GM23338 (cell line): ENCODE data around the gene RBFOX1. TPM values are rescaled to one million over a fixed set of nuclear protein-coding genes. Genes with fewer than 3 reads are reported as not detected.

ENCODE experiments used
- ATAC-seq: fragments of 200-7000 bp; cut with Tn5 transposase; 3 replicates; pipeline ENCODE4 v1.9.1; 2020
- DNase-seq: peaks from one replicate; pipeline ENCODE4 v3.0.0-alpha.2; 2015; ENCODE audit warnings: low spot score
- H2AFZ ChIP-seq: fragments of 200-600 bp; sonication (generic); 2 replicates; pipeline ENCODE4 v1.8.0; 2016; ENCODE audit warnings: antibody characterized with exemption, mild to moderate bottlenecking, moderate library complexity
- H3F3A ChIP-seq: fragments of 200-600 bp; sonication (generic); replicated peaks from 2 replicates; pipeline ENCODE4 v1.8.0; 2017; ENCODE audit warnings: antibody characterized with exemption, mixed run types, low read depth
- H3K27ac ChIP-seq: fragments of 200-600 bp; sonication (generic); 2 replicates; pipeline ENCODE4 v1.6.1; 2016; ENCODE audit warnings: low read depth
- H3K27me3 ChIP-seq: fragments of 200-600 bp; sonication (generic); 2 replicates; pipeline ENCODE4 v1.8.0; 2016; ENCODE audit warnings: mild to moderate bottlenecking, mixed run types, moderate library complexity; ENCODE audit not compliant: insufficient read depth
- H3K36me3 ChIP-seq: fragments of 200-600 bp; sonication (generic); 2 replicates; pipeline ENCODE4 v1.8.0; 2016; ENCODE audit warnings: mild to moderate bottlenecking; ENCODE audit not compliant: insufficient read depth
- H3K4me1 ChIP-seq: fragments of 200-600 bp; sonication (generic); 2 replicates; pipeline ENCODE4 v1.8.0; 2016; ENCODE audit warnings: mild to moderate bottlenecking, moderate library complexity; ENCODE audit not compliant: insufficient read depth
- H3K4me2 ChIP-seq: fragments of 200-600 bp; sonication (generic); 2 replicates; pipeline ENCODE4 v1.7.1; 2017; ENCODE audit warnings: mixed run types
- H3K4me3 ChIP-seq: fragments of 200-600 bp; sonication (generic); 2 replicates; pipeline ENCODE4 v1.6.1; 2016; ENCODE audit warnings: mixed run types
- H3K79me2 ChIP-seq: fragments of 200-600 bp; sonication (generic); replicated peaks from 2 replicates; pipeline ENCODE4 v1.8.0; 2017; ENCODE audit warnings: mild to moderate bottlenecking; ENCODE audit not compliant: insufficient read depth
- H3K9me2 ChIP-seq: fragments of 200-600 bp; sonication (generic); 2 replicates; pipeline ENCODE4 v1.8.0; 2017; ENCODE audit not compliant: insufficient read depth
- H4K20me1 ChIP-seq: fragments of 200-600 bp; sonication (generic); replicated peaks from 2 replicates; pipeline ENCODE4 v1.8.0; 2017; ENCODE audit warnings: mild to moderate bottlenecking; ENCODE audit not compliant: insufficient read depth
- H3K27ac Mint-ChIP-seq: 2 replicates; pipeline ENCODE4 v1.8.0; 2020; ENCODE audit warnings: inconsistent platforms, mild to moderate bottlenecking, moderate library complexity, mixed read lengths
- H3K27me3 Mint-ChIP-seq: 3 replicates; pipeline ENCODE4 v1.8.0; 2022; ENCODE audit warnings: low read depth, mild to moderate bottlenecking, moderate library complexity, mixed read lengths, inconsistent platforms; ENCODE audit not compliant: insufficient read depth, poor library complexity
- H3K36me3 Mint-ChIP-seq: 3 replicates; pipeline ENCODE4 v1.8.0; 2021; ENCODE audit warnings: low read depth, mild to moderate bottlenecking, inconsistent platforms, moderate library complexity, mixed read lengths
- H3K4me1 Mint-ChIP-seq: 3 replicates; pipeline ENCODE4 v1.8.0; 2020; ENCODE audit warnings: mild to moderate bottlenecking, inconsistent platforms, mixed read lengths
- H3K4me3 Mint-ChIP-seq: 3 replicates; pipeline ENCODE4 v1.8.0; 2021; ENCODE audit warnings: moderate library complexity, mild to moderate bottlenecking, inconsistent platforms, mixed read lengths
- H3K9me3 Mint-ChIP-seq: 3 replicates; pipeline ENCODE4 v1.8.0; 2020; ENCODE audit warnings: moderate library complexity, mild to moderate bottlenecking, inconsistent platforms, mixed read lengths
- CREB1 ChIP-seq: fragments of 250-450 bp; sonication (Bioruptor Pico); IDR thresholded peaks from 2 replicates; pipeline ENCODE4 v1.5.0; 2020; ENCODE audit warnings: low read depth, mild to moderate bottlenecking, moderate library complexity
- EZH2 ChIP-seq: fragments of 200-600 bp; sonication (generic); IDR thresholded peaks from one replicate; pipeline ENCODE4 v1.8.0; 2017; ENCODE audit warnings: antibody characterized with exemption, mild to moderate bottlenecking, low read depth; ENCODE audit not compliant: unreplicated experiment
- EZH2phosphoT487 ChIP-seq: fragments of 200-600 bp; sonication (generic); IDR thresholded peaks from one replicate; pipeline ENCODE4 v1.8.1; 2018; ENCODE audit warnings: antibody characterized with exemption; ENCODE audit not compliant: unreplicated experiment
- JUNB ChIP-seq: IDR thresholded peaks from one replicate; pipeline ENCODE4 v1.6.1; 2016; ENCODE audit warnings: antibody characterized with exemption; ENCODE audit not compliant: unreplicated experiment
- NANOG ChIP-seq: IDR thresholded peaks from 2 replicates; pipeline ENCODE4 v1.6.1; 2016; ENCODE audit warnings: antibody characterized with exemption, borderline replicate concordance
- POLR2AphosphoS5 ChIP-seq: IDR thresholded peaks from 2 replicates; pipeline ENCODE4 v1.6.1; 2016; ENCODE audit warnings: antibody characterized with exemption, low read depth
- REST ChIP-seq: IDR thresholded peaks from one replicate; pipeline ENCODE4 v1.6.1; 2018; ENCODE audit warnings: antibody characterized with exemption; ENCODE audit not compliant: unreplicated experiment
- STAT1 ChIP-seq: IDR thresholded peaks from one replicate; pipeline ENCODE4 v1.6.1; 2016; ENCODE audit warnings: antibody characterized with exemption; ENCODE audit not compliant: unreplicated experiment
- ZNF114 ChIP-seq: fragments of 250-450 bp; sonication (Bioruptor Pico); IDR thresholded peaks from 2 replicates; pipeline ENCODE4 v1.5.0; 2020; ENCODE audit warnings: mild to moderate bottlenecking, moderate library complexity
- ZNF331 ChIP-seq: fragments of 250-450 bp; sonication (Bioruptor Pico); IDR thresholded peaks from 2 replicates; pipeline ENCODE4 v1.5.0; 2020; ENCODE audit warnings: low read depth, mild to moderate bottlenecking, moderate library complexity
- ZNF462 ChIP-seq: fragments of 250-450 bp; sonication (Bioruptor Pico); IDR thresholded peaks from 2 replicates; pipeline ENCODE4 v1.5.0; 2020; ENCODE audit warnings: mild to moderate bottlenecking, moderate library complexity
- polyA plus RNA-seq: library from polyadenylated mRNA; unstranded; fragments of >200 nt; fragmentation: Nextera tagmentation; extraction: Ambion mirVana; gene quantifications from 2 replicates; pipeline ENCODE4 v1.2.1, GENCODE V29; 2016
- total RNA-seq: library from RNA; depleted of rRNA; stranded (reverse); fragments of >200 nt; shearing (Covaris generic); gene quantifications from 2 replicates; pipeline ENCODE4 v1.2.3, GENCODE V29; 2014
- TF ChIP-seq, protein P1 (sequence below): IDR thresholded peaks from 2 replicates; pipeline ENCODE4 v1.6.1; 2016; ENCODE audit warnings: antibody characterized with exemption
- TF ChIP-seq, protein P2 (sequence below), 2 experiments: fragments of 200-600 bp in 1 of 2; sonication (generic) in 1 of 2; conservative IDR thresholded peaks; 2 replicates each; pipeline versions ENCODE4 v1.5.1 to v1.6.1; 2016 to 2017; ENCODE audit warnings: antibody characterized with exemption in 2 of 2, low read depth in 2 of 2, mild to moderate bottlenecking in 2 of 2, moderate library complexity in 1 of 2

The RBFOX1 gene
- total and polyA plus RNA-seq, 2 experiments from 2014 or later, result 2.5 to 3.6 TPM

GRCh38 chr16:7541026-7541425 is 208.4 kb downstream of the RBFOX1 start:
- ATAC-seq (no peak), DNase-seq (no peak)
- Mint-ChIP-seq H3K27me3 (peaks cover 3% of the 10 kb centered on the region), H3K4me3 (no peak overlapping the region), H3K4me1 (no peaks in the 10 kb centered on the region; the same call in 2 of the 3 replicates), H3K27ac (no peak overlapping the region), H3K36me3 (no peaks in the 10 kb centered on the region), H3K9me3 (no peaks in the 10 kb centered on the region)
- no peaks in the 10 kb centered on the region for H4K20me1 ChIP-seq
- TF ChIP-seq JUNB (no peak), POLR2AphosphoS5 (no peak), EZH2 (no peak), EZH2phosphoT487 (no peak), CREB1 (CRISPR knock-in tag) (no peak), REST (no peak), NANOG (no peak), ZNF462 (CRISPR knock-in tag) (no peak), STAT1 (no peak), ZNF331 (CRISPR knock-in tag) (no peak), ZNF114 (CRISPR knock-in tag) (no peak)
- TF ChIP-seq, protein P1, sequence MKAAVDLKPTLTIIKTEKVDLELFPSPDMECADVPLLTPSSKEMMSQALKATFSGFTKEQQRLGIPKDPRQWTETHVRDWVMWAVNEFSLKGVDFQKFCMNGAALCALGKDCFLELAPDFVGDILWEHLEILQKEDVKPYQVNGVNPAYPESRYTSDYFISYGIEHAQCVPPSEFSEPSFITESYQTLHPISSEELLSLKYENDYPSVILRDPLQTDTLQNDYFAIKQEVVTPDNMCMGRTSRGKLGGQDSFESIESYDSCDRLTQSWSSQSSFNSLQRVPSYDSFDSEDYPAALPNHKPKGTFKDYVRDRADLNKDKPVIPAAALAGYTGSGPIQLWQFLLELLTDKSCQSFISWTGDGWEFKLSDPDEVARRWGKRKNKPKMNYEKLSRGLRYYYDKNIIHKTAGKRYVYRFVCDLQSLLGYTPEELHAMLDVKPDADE, result no peak
- TF ChIP-seq, protein P2, sequence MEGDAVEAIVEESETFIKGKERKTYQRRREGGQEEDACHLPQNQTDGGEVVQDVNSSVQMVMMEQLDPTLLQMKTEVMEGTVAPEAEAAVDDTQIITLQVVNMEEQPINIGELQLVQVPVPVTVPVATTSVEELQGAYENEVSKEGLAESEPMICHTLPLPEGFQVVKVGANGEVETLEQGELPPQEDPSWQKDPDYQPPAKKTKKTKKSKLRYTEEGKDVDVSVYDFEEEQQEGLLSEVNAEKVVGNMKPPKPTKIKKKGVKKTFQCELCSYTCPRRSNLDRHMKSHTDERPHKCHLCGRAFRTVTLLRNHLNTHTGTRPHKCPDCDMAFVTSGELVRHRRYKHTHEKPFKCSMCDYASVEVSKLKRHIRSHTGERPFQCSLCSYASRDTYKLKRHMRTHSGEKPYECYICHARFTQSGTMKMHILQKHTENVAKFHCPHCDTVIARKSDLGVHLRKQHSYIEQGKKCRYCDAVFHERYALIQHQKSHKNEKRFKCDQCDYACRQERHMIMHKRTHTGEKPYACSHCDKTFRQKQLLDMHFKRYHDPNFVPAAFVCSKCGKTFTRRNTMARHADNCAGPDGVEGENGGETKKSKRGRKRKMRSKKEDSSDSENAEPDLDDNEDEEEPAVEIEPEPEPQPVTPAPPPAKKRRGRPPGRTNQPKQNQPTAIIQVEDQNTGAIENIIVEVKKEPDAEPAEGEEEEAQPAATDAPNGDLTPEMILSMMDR (conservative IDR thresholded peaks at IDR 0.05; ENCODE audit: low read depth in 2 of 2), result no peak
- no peaks in the 10 kb centered on the region for H3K36me3 ChIP-seq
- no peaks in the 10 kb centered on the region for H3K4me1 ChIP-seq
- H3K27me3 ChIP-seq, result no peaks in the 10 kb centered on the region
- H3F3A ChIP-seq, result no peaks in the 10 kb centered on the region
- H3K9me2 ChIP-seq, result no peaks in the 10 kb centered on the region
- no peak overlapping the region for H3K4me3 ChIP-seq
- H3K79me2 ChIP-seq, result no peaks in the 10 kb centered on the region
- no peak overlapping the region for H3K4me2 ChIP-seq
- H3K27ac ChIP-seq, result no peak overlapping the region
- H2AFZ ChIP-seq, result no peak overlapping the region
